RPMI8226 (cell line): Measurements from ENCODE around the gene KRTAP4-3.
"Not testable (repeated sequence)": the region's sequence is repeated elsewhere in the genome, so short reads cannot be mapped to it uniquely, and the experiment has no call there.

Source experiments
- DNase-seq: peaks from one replicate; pipeline ENCODE4 v3.0.0-alpha.2; 2015

Gene KRTAP4-3

GRCh38 chr17:41150026-41150425, 18.0 kb downstream of the KRTAP4-3 start:
- DNase-seq: no peak

- no peak for DNase-seq
Measured at GRCh38 chr17:41149652-41149985, 18.4 kb downstream of the KRTAP4-3 start, which contains the start of gene KRTAP4-5. Gene KRTAP4-5, minus strand, starts transcription at chr17:41149825. Its CDS starts 58 bp downstream, at chr17:41149767.

GRCh38 chr17:41148971-41149651, 18.9 kb downstream of the KRTAP4-3 start:
- DNase-seq: not testable (repeated sequence)

- DNase-seq: no peak
Measured at GRCh38 chr17:41147531-41148204, 20.4 kb downstream of the KRTAP4-3 start.

GRCh38 chr17:41145261-41145660, 22.8 kb downstream of the KRTAP4-3 start:
- no peak for DNase-seq

- no peak for DNase-seq
Measured at GRCh38 chr17:41144846-41145245, 23.2 kb downstream of the KRTAP4-3 start.

GRCh38 chr17:41141361-41141760, 26.7 kb downstream of the KRTAP4-3 start:
- DNase-seq: no peak

- DNase-seq: no peak
Measured at GRCh38 chr17:41140360-41141131, 27.5 kb downstream of the KRTAP4-3 start, which contains the start of gene KRTAP4-6. Gene KRTAP4-6, minus strand, starts transcription at chr17:41140544. Its CDS starts 57 bp downstream, at chr17:41140487.

- not testable (repeated sequence) for DNase-seq
Measured at GRCh38 chr17:41139865-41140264, 28.2 kb downstream of the KRTAP4-3 start.

- DNase-seq: no peak
Measured at GRCh38 chr17:41133880-41134735, 33.9 kb downstream of the KRTAP4-3 start.

- DNase-seq: no peak
Measured at GRCh38 chr17:41131979-41132378, 36.0 kb downstream of the KRTAP4-3 start.

GRCh38 chr17:41127371-41127770, 40.6 kb downstream of the KRTAP4-3 start:
- DNase-seq: no peak

- no peak for DNase-seq
Measured at GRCh38 chr17:41126412-41126811, 41.6 kb downstream of the KRTAP4-3 start.

GRCh38 chr17:41125064-41125463, 43.0 kb downstream of the KRTAP4-3 start:
- no peak for DNase-seq

- DNase-seq: not testable (repeated sequence)
Measured at GRCh38 chr17:41123991-41124371, 44.0 kb downstream of the KRTAP4-3 start, which contains the start of gene KRTAP4-12. Gene KRTAP4-12, minus strand, starts transcription at chr17:41124182. Its CDS starts 60 bp downstream, at chr17:41124122.

GRCh38 chr17:41123292-41123990, 44.6 kb downstream of the KRTAP4-3 start:
- not testable (repeated sequence) for DNase-seq

- DNase-seq: no peak
Measured at GRCh38 chr17:41121742-41122141, 46.3 kb downstream of the KRTAP4-3 start.

- DNase-seq: not testable (repeated sequence)
Measured at GRCh38 chr17:41119696-41120690, 48.0 kb downstream of the KRTAP4-3 start.

- no peak for DNase-seq
Measured at GRCh38 chr17:41118721-41119120, 49.3 kb downstream of the KRTAP4-3 start.

- DNase-seq: not testable (repeated sequence)
Measured at GRCh38 chr17:41117846-41118386, 50.1 kb downstream of the KRTAP4-3 start, which contains the start of gene KRTAP4-11. Gene KRTAP4-11, minus strand, starts transcription at chr17:41118373. Its CDS starts 58 bp downstream, at chr17:41118315.
